Caco-2 (cell line): Measurements from ENCODE around the gene VARS2. TPM values are rescaled to one million over a fixed set of nuclear protein-coding genes. Genes with fewer than 3 reads are reported as not detected.

ENCODE experiments used
- BruUV-seq: library from RNA; stranded (reverse); fragments of 400-500 nt; replicated peaks from 2 replicates; lab custom pipeline; 2021; lab: Mats Ljungman, UMichigan
- CTCF ChIA-PET: fragments of 300-600 bp; sonication (Branson Sonifier 250); formaldehyde crosslinking; loops from one replicate; lab custom pipeline; 2022; ENCODE audit warnings: antibody characterized with exemption; lab: Charles Lee
- POLR2A ChIA-PET: fragments of 300-600 bp; sonication (Branson Sonifier 250); formaldehyde crosslinking; loops from one replicate; lab custom pipeline; 2022; ENCODE audit warnings: antibody characterized with exemption; lab: Charles Lee
- DNase-seq, 2 experiments: peaks; one replicate each; pipeline versions ENCODE4 v3.0.0 to v3.0.0-alpha.2; 2020 to 2022
- H3K27me3 ChIP-seq: replicated peaks from 2 replicates; pipeline ENCODE4 v1.6.0; 2011; ENCODE audit warnings: low read length; ENCODE audit not compliant: control insufficient read depth, insufficient read depth
- H3K36me3 ChIP-seq: 2 replicates; pipeline ENCODE4 v1.5.1; 2011; ENCODE audit warnings: low read length; ENCODE audit not compliant: control insufficient read depth, insufficient read depth
- H3K4me1 ChIP-seq: fragments of 250-450 bp; sonication (Bioruptor Pico); 2 replicates; pipeline ENCODE4 v1.5.1; 2020; ENCODE audit warnings: mild to moderate bottlenecking
- H3K4me3 ChIP-seq: 2 replicates; pipeline ENCODE4 v1.5.1; 2011; ENCODE audit warnings: low read depth, mild to moderate bottlenecking, control low read depth, low read length
- H3K9me3 ChIP-seq: fragments of 250-450 bp; sonication (Bioruptor Pico); 2 replicates; pipeline ENCODE4 v1.5.1; 2020; ENCODE audit warnings: mild to moderate bottlenecking, moderate library complexity
- H3K27ac Mint-ChIP-seq: one replicate; pipeline ENCODE4 v1.8.0; 2022; ENCODE audit warnings: mixed read lengths; ENCODE audit not compliant: unreplicated experiment
- H3K27me3 Mint-ChIP-seq: one replicate; pipeline ENCODE4 v1.8.0; 2022; ENCODE audit warnings: mixed read lengths; ENCODE audit not compliant: insufficient read depth, unreplicated experiment
- H3K36me3 Mint-ChIP-seq: one replicate; pipeline ENCODE4 v1.8.0; 2022; ENCODE audit warnings: mild to moderate bottlenecking, mixed read lengths; ENCODE audit not compliant: insufficient read depth, unreplicated experiment
- H3K4me1 Mint-ChIP-seq: one replicate; pipeline ENCODE4 v1.8.0; 2022; ENCODE audit warnings: low read depth, mixed read lengths; ENCODE audit not compliant: unreplicated experiment
- H3K4me3 Mint-ChIP-seq: one replicate; pipeline ENCODE4 v1.8.0; 2022; ENCODE audit warnings: mild to moderate bottlenecking, moderate library complexity, mixed read lengths; ENCODE audit not compliant: unreplicated experiment
- H3K9me3 Mint-ChIP-seq: one replicate; pipeline ENCODE4 v1.8.0; 2022; ENCODE audit warnings: mixed read lengths; ENCODE audit not compliant: unreplicated experiment
- CTCF ChIP-seq, 2 experiments: fragments of 200-600 bp in 1 of 2; IDR thresholded peaks; 1 replicate in 1 of 2; 2 replicates in 1 of 2; pipeline versions ENCODE4 v1.5.1 to v1.8.0; 2011 to 2022; ENCODE audit warnings: antibody characterized with exemption in 1 of 2, control low read depth in 1 of 2, inconsistent platforms in 1 of 2, low read depth in 1 of 2, low read length in 1 of 2, mild to moderate bottlenecking in 1 of 2, moderate library complexity in 1 of 2; ENCODE audit not compliant: insufficient read depth in 1 of 2, severe bottlenecking in 1 of 2, unreplicated experiment in 1 of 2
- intact Hi-C: fragments of 100-400 bp; cut with micrococcal nuclease; formaldehyde crosslinking; loops from one replicate; pipeline ENCODE4 v1.10.0; 2022; ENCODE audit not compliant: unreplicated experiment
- total RNA-seq: library from RNA; stranded (reverse); gene quantifications from 2 replicates; pipeline ENCODE4 v1.2.3, GENCODE V29; 2022

Gene VARS2
- total RNA-seq, 1 experiment from 2014 or later: 37.5 TPM

- no peaks in the 10 kb centered on the region for H3K27me3 Mint-ChIP-seq
- no peaks in the 10 kb centered on the region for H3K36me3 ChIP-seq
- CTCF ChIA-PET: interaction anchor here (0.5 to 0.7 kb wide), 3 partner anchors 19 to 147 kb away, joined by 3 to 5 read pairs (median 3); partner anchors contain the start of gene DDR1
- DNase-seq: no peak
- no TSS peak for BruUV-seq
- H3K4me3 Mint-ChIP-seq: no peak within 1 kb of the TSS
- no peaks in the 10 kb centered on the region for H3K27me3 ChIP-seq
- intact Hi-C loops: no loop called here
- POLR2A ChIA-PET: interaction anchor here (0.5 kb wide), 2 partner anchors 100 to 152 kb away, joined by 3 to 6 read pairs; no protein-coding TSS in a partner anchor
- no peaks in the 10 kb centered on the region for H3K36me3 Mint-ChIP-seq
- H3K9me3 Mint-ChIP-seq: no peaks in the 10 kb centered on the region
- H3K4me3 ChIP-seq: no peak within 1 kb of the TSS
- H3K27ac Mint-ChIP-seq: peak within 1 kb of the TSS; percentile 80
- H3K4me1 Mint-ChIP-seq: peaks cover 31% of the 10 kb centered on the region
- H3K9me3 ChIP-seq: no peaks in the 10 kb centered on the region
- no peak for TF ChIP-seq CTCF (IDR thresholded peaks at IDR 0.05; ENCODE audit: insufficient read depth in 1 of 2, low read depth in 1 of 2, low read length in 1 of 2, severe bottlenecking in 1 of 2, unreplicated experiment in 1 of 2)
- peaks cover 23% of the 10 kb centered on the region for H3K4me1 ChIP-seq
These were observed 26.4 kb downstream of the VARS2 start, which contains the start of gene MUCL3 for GRCh38 chr6:30940361-30940986. Gene MUCL3, plus strand, starts transcription at chr6:30940973. Its CDS starts 27 bp downstream, at chr6:30941000.

- Histone ChIP-seq H3K4me1 (peaks cover 23% of the 10 kb centered on the region), H3K4me3 (no peak overlapping the region), H3K9me3 (no peaks in the 10 kb centered on the region), H3K27me3 (no peaks in the 10 kb centered on the region), H3K36me3 (no peaks in the 10 kb centered on the region)
- Mint-ChIP-seq H3K27me3 (no peaks in the 10 kb centered on the region), H3K4me3 (peak overlapping the region; percentile 55), H3K36me3 (no peaks in the 10 kb centered on the region), H3K27ac (peak overlapping the region; percentile 80), H3K9me3 (no peaks in the 10 kb centered on the region), H3K4me1 (peaks cover 23% of the 10 kb centered on the region)
- intact Hi-C loops: no loop called here
- ChIA-PET CTCF (interaction anchor here (0.6 to 2.4 kb wide), 20 partner anchors 11 to 673 kb away, joined by 3 to 24 read pairs (median 4); partner anchors contain the start of genes AIF1, GTF2H4 and VARS2), POLR2A (interaction anchor here (1.2 kb wide), 1 partner anchor 225 kb away, joined by 3 read pairs; the partner anchor contains the start of gene MDC1)
- DNase-seq: peak; percentile 91 to 94
- no TSS peak for BruUV-seq
- peak; percentile 52 to 67 for TF ChIP-seq CTCF (IDR thresholded peaks at IDR 0.05; ENCODE audit: insufficient read depth in 1 of 2, low read depth in 1 of 2, low read length in 1 of 2, severe bottlenecking in 1 of 2, unreplicated experiment in 1 of 2)
These were observed 28.5 kb downstream of the VARS2 start for GRCh38 chr6:30942338-30943060.

- Mint-ChIP-seq H3K36me3 (no peaks in the 10 kb centered on the region), H3K4me3 (no peak overlapping the region), H3K27ac (no peak overlapping the region), H3K9me3 (no peaks in the 10 kb centered on the region), H3K27me3 (no peaks in the 10 kb centered on the region), H3K4me1 (peaks cover 23% of the 10 kb centered on the region)
- Histone ChIP-seq H3K4me1 (peaks cover 23% of the 10 kb centered on the region), H3K4me3 (no peak overlapping the region), H3K36me3 (no peaks in the 10 kb centered on the region), H3K9me3 (no peaks in the 10 kb centered on the region), H3K27me3 (no peaks in the 10 kb centered on the region)
- POLR2A ChIA-PET: no interaction called here
- TF ChIP-seq CTCF (IDR thresholded peaks at IDR 0.05; ENCODE audit: insufficient read depth in 1 of 2, low read depth in 1 of 2, low read length in 1 of 2, severe bottlenecking in 1 of 2, unreplicated experiment in 1 of 2): no peak
- BruUV-seq: no TSS peak
- CTCF ChIA-PET: interaction anchor here (2.4 kb wide), 1 partner anchor 127 kb away, joined by 24 read pairs; no protein-coding TSS in a partner anchor
- no peak for DNase-seq
- intact Hi-C loops: no loop called here
These were observed 30.0 kb downstream of the VARS2 start for GRCh38 chr6:30944051-30944450.
